Endothelial cell of umbilical vein (primary cell): ENCODE results near the gene RFFL. TPM values are rescaled to one million over a fixed set of nuclear protein-coding genes. Genes with fewer than 3 reads are reported as not detected.

ENCODE experiments used
- BruUV-seq: library from RNA; stranded (reverse); fragments of 400-500 nt; replicated peaks from 2 replicates; lab custom pipeline; 2021; lab: Mats Ljungman, UMichigan
- CTCF ChIA-PET: fragments of 300-600, 350-600 bp; sonication (Branson Sonifier 250); formaldehyde crosslinking; loops from one replicate; lab custom pipeline; 2021; ENCODE audit warnings: antibody characterized with exemption, inconsistent platforms; lab: Charles Lee
- POLR2A ChIA-PET: fragments of 300-600, 350-600 bp; sonication (Branson Sonifier 250); formaldehyde crosslinking; loops from one replicate; lab custom pipeline; 2021; ENCODE audit warnings: antibody characterized with exemption, inconsistent platforms; lab: Charles Lee
- DNase-seq: peaks from one replicate; pipeline ENCODE4 v3.0.0-alpha.2; 2011; ENCODE audit warnings: low read depth, low spot score
- FAIRE-seq: peaks from 2 replicates; lab custom pipeline; 2011; peaks lifted over from hg19 to GRCh38; lab: Jason Lieb, UNC
- H2AFZ ChIP-seq: 2 replicates; pipeline ENCODE4 v1.6.0; 2012; ENCODE audit warnings: low read depth, low read length, control low read depth, inconsistent platforms
- H3K27ac ChIP-seq: 2 replicates; pipeline ENCODE4 v1.5.1; 2011; ENCODE audit warnings: low read depth, mild to moderate bottlenecking, control low read depth, low read length, moderate library complexity; ENCODE audit not compliant: insufficient read depth
- H3K27me3 ChIP-seq, 2 experiments: 2 replicates each; pipeline versions ENCODE4 v1.6.0 to v1.6.1; 2011; ENCODE audit warnings: low read length in 2 of 2, mixed read lengths in 1 of 2; ENCODE audit not compliant: control insufficient read depth in 2 of 2, insufficient read depth in 2 of 2
- H3K36me3 ChIP-seq, 2 experiments: 2 replicates in 1 of 2; 3 replicates in 1 of 2; pipeline ENCODE4 v1.5.1; 2011; ENCODE audit warnings: low read length in 2 of 2, mild to moderate bottlenecking in 1 of 2, moderate library complexity in 1 of 2; ENCODE audit not compliant: control insufficient read depth in 2 of 2, insufficient read depth in 2 of 2; ENCODE audit errors: extremely low read depth in 1 of 2
- H3K4me1 ChIP-seq: 3 replicates; pipeline ENCODE4 v1.5.1; 2011; ENCODE audit warnings: mild to moderate bottlenecking, low read length; ENCODE audit not compliant: control insufficient read depth, insufficient read depth; ENCODE audit errors: extremely low read depth
- H3K4me2 ChIP-seq: 2 replicates; pipeline ENCODE4 v1.6.1; 2011; ENCODE audit warnings: low read length, control low read depth, mixed read lengths; ENCODE audit not compliant: insufficient read depth
- H3K4me3 ChIP-seq, 3 experiments: fragments of 200-600 bp in 1 of 3; sonication (generic), shearing (Covaris generic) in 1 of 3; replicated peaks in 1 of 3; 2 replicates each; pipeline ENCODE4 v1.5.1; 2011 to 2016; ENCODE audit warnings: control low read depth in 3 of 3, low read length in 3 of 3, mild to moderate bottlenecking in 2 of 3, inconsistent platforms in 1 of 3, low read depth in 1 of 3, moderate library complexity in 1 of 3; ENCODE audit not compliant: insufficient read depth in 1 of 3
- H3K79me2 ChIP-seq: 2 replicates; pipeline ENCODE4 v1.6.0; 2012; ENCODE audit warnings: low read length, inconsistent platforms; ENCODE audit not compliant: control insufficient read depth, insufficient read depth
- H3K9ac ChIP-seq: replicated peaks from 2 replicates; pipeline ENCODE3; 2011; ENCODE audit warnings: low read length, control low read depth; ENCODE audit not compliant: insufficient read depth; ENCODE audit errors: extremely low read depth
- H3K9me1 ChIP-seq: replicated peaks from 3 replicates; pipeline ENCODE4 v1.6.0; 2011; ENCODE audit warnings: mild to moderate bottlenecking, low read length; ENCODE audit not compliant: control insufficient read depth, insufficient read depth; ENCODE audit errors: extremely low read depth
- H3K9me3 ChIP-seq: replicated peaks from 2 replicates; pipeline ENCODE4 v1.5.1; 2012; ENCODE audit warnings: low read length, inconsistent platforms; ENCODE audit not compliant: control insufficient read depth, insufficient read depth
- H4K20me1 ChIP-seq: replicated peaks from 2 replicates; pipeline ENCODE3; 2011; ENCODE audit warnings: mild to moderate bottlenecking, low read length; ENCODE audit not compliant: control insufficient read depth, insufficient read depth; ENCODE audit errors: extremely low read depth
- EZH2 ChIP-seq: IDR thresholded peaks from 2 replicates; pipeline ENCODE4 v1.6.1; 2012; ENCODE audit warnings: borderline replicate concordance, low read depth, mild to moderate bottlenecking, moderate library complexity, low read length, inconsistent platforms; ENCODE audit not compliant: severe bottlenecking
- GATA2 ChIP-seq: IDR thresholded peaks from 2 replicates; pipeline ENCODE4 v1.7.0; 2011; ENCODE audit warnings: low read depth, mild to moderate bottlenecking, moderate library complexity, mixed read lengths, low read length; ENCODE audit not compliant: insufficient read length, insufficient read depth
- POLR2A ChIP-seq: IDR thresholded peaks from 2 replicates; pipeline ENCODE4 v1.6.1; 2012; ENCODE audit warnings: low read depth, mild to moderate bottlenecking, control low read depth, low read length
- dilution Hi-C: fragments of 300-500 bp; cut with MboI; formaldehyde crosslinking; loops from one replicate; pipeline ENCODE4 v1.15.0; 2019; ENCODE audit warnings: low sequenced_read_pairs; ENCODE audit not compliant: extremely low pct_ligation_motif_present
- intact Hi-C: fragments of 100-400 bp; cut with micrococcal nuclease; formaldehyde crosslinking; loops from one replicate; pipeline ENCODE4 v1.10.0; 2022
- polyA plus RNA-seq, 4 experiments: library from polyadenylated mRNA; depleted of rRNA in 3 of 4; stranded (reverse) in 3 of 4; unstranded in 1 of 4; fragments of >200 nt; gene quantifications; 2 replicates each; pipeline versions ENCODE4 v1.2.1 to v1.2.3, GENCODE V29; 2011 to 2012; ENCODE audit warnings: missing spikeins in 1 of 4
- total RNA-seq: library from RNA; stranded (reverse); gene quantifications from 2 replicates; pipeline ENCODE4 v1.2.3, GENCODE V29; 2021
- TF ChIP-seq, protein P1 (sequence below): IDR thresholded peaks from 2 replicates; pipeline ENCODE4 v1.6.1; 2011; ENCODE audit not compliant: insufficient read depth, insufficient read length
- TF ChIP-seq, protein P2 (sequence below), 2 donors: IDR thresholded peaks; 1 replicate in 1 of 2; 2 replicates in 1 of 2; pipeline ENCODE4 v1.5.1; 2011; ENCODE audit warnings: low read length in 2 of 2, mild to moderate bottlenecking in 2 of 2, moderate library complexity in 2 of 2, control low read depth in 1 of 2, inconsistent platforms in 1 of 2, low read depth in 1 of 2; ENCODE audit not compliant: insufficient read depth in 1 of 2; ENCODE audit errors: extremely low read depth in 1 of 2

The RFFL gene
- total and polyA plus RNA-seq, 2 donors (not counting 3 experiments of a cell fraction or from before 2014, with no cell fraction given), result 7.0 to 14.1 TPM

DNA sequence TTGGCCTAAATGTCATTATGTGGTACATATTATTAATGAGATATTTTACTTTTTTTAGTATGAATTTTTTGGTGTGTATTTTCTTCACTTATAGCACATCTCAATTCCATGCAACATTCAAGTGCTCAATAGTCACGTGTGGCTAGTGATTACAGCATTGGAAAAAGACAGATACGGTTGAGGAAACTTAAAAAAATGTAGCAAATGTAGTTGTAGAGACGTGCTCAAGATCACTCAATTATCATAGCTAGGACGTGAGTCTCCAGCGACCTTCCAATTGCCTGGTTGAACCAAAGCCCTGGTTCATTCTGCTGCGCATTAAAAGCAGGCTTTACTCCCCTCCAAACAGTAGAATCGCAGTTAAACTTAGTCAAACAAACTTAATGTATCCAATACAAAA is 84.4 kb downstream of the RFFL start:
- POLR2A ChIA-PET, result no interaction called here
- H3K4me2 ChIP-seq, result no peak overlapping the region
- H3K36me3 ChIP-seq, result no peaks in the 10 kb centered on the region
- intact Hi-C loops, result no loop called here
- TF ChIP-seq GATA2, result no peak
- no peak for TF ChIP-seq POLR2A
- TF ChIP-seq, protein P1, sequence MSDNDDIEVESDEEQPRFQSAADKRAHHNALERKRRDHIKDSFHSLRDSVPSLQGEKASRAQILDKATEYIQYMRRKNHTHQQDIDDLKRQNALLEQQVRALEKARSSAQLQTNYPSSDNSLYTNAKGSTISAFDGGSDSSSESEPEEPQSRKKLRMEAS, result no peak
- TF ChIP-seq EZH2, result no peak
- TF ChIP-seq, protein P2, sequence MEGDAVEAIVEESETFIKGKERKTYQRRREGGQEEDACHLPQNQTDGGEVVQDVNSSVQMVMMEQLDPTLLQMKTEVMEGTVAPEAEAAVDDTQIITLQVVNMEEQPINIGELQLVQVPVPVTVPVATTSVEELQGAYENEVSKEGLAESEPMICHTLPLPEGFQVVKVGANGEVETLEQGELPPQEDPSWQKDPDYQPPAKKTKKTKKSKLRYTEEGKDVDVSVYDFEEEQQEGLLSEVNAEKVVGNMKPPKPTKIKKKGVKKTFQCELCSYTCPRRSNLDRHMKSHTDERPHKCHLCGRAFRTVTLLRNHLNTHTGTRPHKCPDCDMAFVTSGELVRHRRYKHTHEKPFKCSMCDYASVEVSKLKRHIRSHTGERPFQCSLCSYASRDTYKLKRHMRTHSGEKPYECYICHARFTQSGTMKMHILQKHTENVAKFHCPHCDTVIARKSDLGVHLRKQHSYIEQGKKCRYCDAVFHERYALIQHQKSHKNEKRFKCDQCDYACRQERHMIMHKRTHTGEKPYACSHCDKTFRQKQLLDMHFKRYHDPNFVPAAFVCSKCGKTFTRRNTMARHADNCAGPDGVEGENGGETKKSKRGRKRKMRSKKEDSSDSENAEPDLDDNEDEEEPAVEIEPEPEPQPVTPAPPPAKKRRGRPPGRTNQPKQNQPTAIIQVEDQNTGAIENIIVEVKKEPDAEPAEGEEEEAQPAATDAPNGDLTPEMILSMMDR (IDR thresholded peaks at IDR 0.05; ENCODE audit: extremely low read depth in 1 of 2, insufficient read depth in 1 of 2, low read depth in 1 of 2, low read length in 2 of 2), result no peak
- H3K79me2 ChIP-seq, result peaks cover 22% of the 10 kb centered on the region
- H2AFZ ChIP-seq, result no peak overlapping the region
- no peak overlapping the region for H3K4me3 ChIP-seq
- H3K4me1 ChIP-seq, result peaks cover 19% of the 10 kb centered on the region
- CTCF ChIA-PET, result interaction anchor here (1.2 kb wide), 1 partner anchor 17 kb away, joined by 4 read pairs; no protein-coding TSS in a partner anchor
- dilution Hi-C loops, result loop anchor here (25.0 kb wide), 1 partner anchor 133 kb away; the partner anchor contains the start of genes FNDC8 and RAD51D
- DNase-seq (no peak), FAIRE-seq (no peak)
- no peaks in the 10 kb centered on the region for H3K9me1 ChIP-seq
- no TSS peak for BruUV-seq
- H3K27ac ChIP-seq, result no peak overlapping the region
- H3K27me3 ChIP-seq, result no peaks in the 10 kb centered on the region
- H3K9ac ChIP-seq, result no peak overlapping the region
- H3K9me3 ChIP-seq, result no peaks in the 10 kb centered on the region
- no peaks in the 10 kb centered on the region for H4K20me1 ChIP-seq
